Heart right ventricle (tissue), 16 donors: ENCODE results near the gene RASAL2. TPM values are rescaled to one million over a fixed set of nuclear protein-coding genes. Genes with fewer than 3 reads are reported as not detected.

Experiments
- ATAC-seq, 8 donors: fragments of 200-7000 bp; cut with Tn5 transposase; one replicate each; pipeline ENCODE4 v1.9.1; 2020; ENCODE audit warnings: mild to moderate bottlenecking in 8 of 8, moderate library complexity in 8 of 8, moderate number of reproducible peaks in 1 of 8
- DNase-seq, 2 donors: peaks; one replicate each; pipeline ENCODE4 v3.0.0-alpha.2; 2020
- H3K27ac ChIP-seq, 10 donors: fragments of 200-600 bp; sonication (generic) in 2 of 10; one replicate each; pipeline versions ENCODE4 v1.5.0 to v1.8.0; 2020 to 2022; ENCODE audit warnings: mild to moderate bottlenecking in 3 of 10
- H3K27me3 ChIP-seq, 7 donors: fragments of 200-600 bp; one replicate each; pipeline ENCODE4 v1.8.0; 2021 to 2022; ENCODE audit warnings: mild to moderate bottlenecking in 2 of 7
- H3K36me3 ChIP-seq, 9 donors: fragments of 200-600 bp; sonication (generic) in 1 of 9; one replicate each; pipeline versions ENCODE4 v1.5.0 to v1.8.0; 2020 to 2022; ENCODE audit warnings: mild to moderate bottlenecking in 2 of 9
- H3K4me1 ChIP-seq, 9 donors: fragments of 200-600 bp; sonication (generic) in 1 of 9; one replicate each; pipeline versions ENCODE4 v1.5.0 to v1.8.0; 2020 to 2022; ENCODE audit warnings: mild to moderate bottlenecking in 4 of 9
- H3K4me3 ChIP-seq, 10 donors: fragments of 200-600 bp; sonication (generic) in 2 of 10; one replicate each; pipeline versions ENCODE4 v1.5.0 to v1.8.0; 2020 to 2022; ENCODE audit warnings: mild to moderate bottlenecking in 7 of 10, moderate library complexity in 2 of 10
- H3K9me3 ChIP-seq, 11 donors: fragments of 200-600 bp in 10 of 11; sonication (generic) in 2 of 11; one replicate each; pipeline versions ENCODE4 v1.5.0 to v1.8.0; 2013 to 2022; ENCODE audit warnings: mild to moderate bottlenecking in 2 of 11, control low read depth in 1 of 11, moderate library complexity in 1 of 11
- WGBS, 2 donors: extraction: QIAGEN DNeasy Blood & Tissue Kit; methylation state at CpG; one replicate each; pipeline ENCODE4 v1.1.7; 2013; ENCODE audit warnings: inconsistent platforms in 1 of 2; 5-methylcytosine and 5-hydroxymethylcytosine counted together
- intact Hi-C, 10 donors: fragments of 100-400 bp; cut with DNase I; formaldehyde crosslinking; loops; one replicate each; pipeline versions ENCODE4 v1.11.1 to v1.14.2; 2022
- polyA plus RNA-seq, 2 donors: library from polyadenylated mRNA; stranded (reverse); fragments of 200-250 nt; gene quantifications; one replicate each; pipeline ENCODE4 v1.2.3, GENCODE V29; 2013
- total RNA-seq, 10 donors: library from RNA; stranded (reverse); fragmentation: NEBNext Ultra II Directional in 3 of 10; extraction: Animal tissue kit (Norgen Biotek cat#: 25700) in 3 of 10; gene quantifications; one replicate each; pipeline versions ENCODE4 v1.2.1 to v1.2.4, GENCODE V29; 2021 to 2023
- TF ChIP-seq, protein P1 (sequence below), 9 donors: fragments of 200-600 bp; sonication (generic) in 2 of 9; IDR thresholded peaks; one replicate each; pipeline versions ENCODE4 v1.5.0 to v1.8.0; 2021 to 2022; ENCODE audit warnings: antibody characterized with exemption in 9 of 9, mild to moderate bottlenecking in 5 of 9, moderate library complexity in 1 of 9
- donor health status: Arrhythmogenic right ventricular cardiomyopathy.
- donor health status: ischemic (EF 13 %, LVEDD 7.1; RV severe dilation, severe dysfunction).
- donor health status: healthy with polysubstance abuse.
- donor health status: DM: no; HTN: yes; CAD: no.
- donor health status: DM: no; HTN: no; CAD: no.
- donor health status: ischemic (EF 25% LVEDD 6.9; RV normal size, moderate dysfunction).
- donor health status: ischemic (EF 25% LVEDD 5.7; RV mildly dilated, moderate dysfunction).
- donor health status: healthy.
- donor health status: DM: yes; HTN: yes; CAD: no.
- donor health status: Ischemic cardiomyopathy.
- donor health status: ischemic (EF 35%, LVEDD 5.7; RV mildly dilated, moderate dysfunction).
- donor health status: nonischemic (EF 11% LVEDD 7.7; RV severe dilation, severe dysfunction).
- donor health status: DM: yes; HTN: yes; CAD: no.
- donor health status: PGD.
- donor health status: ischemic (EF 29% LVEDD 5.4; RV normal size, mild dysfunction).
- donor health status: nonischemic (EF 23%, LVEDD 6.1; RV moderate dilation, normal function).

Gene RASAL2
- total and polyA plus RNA-seq, 12 donors = 3.5 to 59.8 (median 36.2) TPM

DNA sequence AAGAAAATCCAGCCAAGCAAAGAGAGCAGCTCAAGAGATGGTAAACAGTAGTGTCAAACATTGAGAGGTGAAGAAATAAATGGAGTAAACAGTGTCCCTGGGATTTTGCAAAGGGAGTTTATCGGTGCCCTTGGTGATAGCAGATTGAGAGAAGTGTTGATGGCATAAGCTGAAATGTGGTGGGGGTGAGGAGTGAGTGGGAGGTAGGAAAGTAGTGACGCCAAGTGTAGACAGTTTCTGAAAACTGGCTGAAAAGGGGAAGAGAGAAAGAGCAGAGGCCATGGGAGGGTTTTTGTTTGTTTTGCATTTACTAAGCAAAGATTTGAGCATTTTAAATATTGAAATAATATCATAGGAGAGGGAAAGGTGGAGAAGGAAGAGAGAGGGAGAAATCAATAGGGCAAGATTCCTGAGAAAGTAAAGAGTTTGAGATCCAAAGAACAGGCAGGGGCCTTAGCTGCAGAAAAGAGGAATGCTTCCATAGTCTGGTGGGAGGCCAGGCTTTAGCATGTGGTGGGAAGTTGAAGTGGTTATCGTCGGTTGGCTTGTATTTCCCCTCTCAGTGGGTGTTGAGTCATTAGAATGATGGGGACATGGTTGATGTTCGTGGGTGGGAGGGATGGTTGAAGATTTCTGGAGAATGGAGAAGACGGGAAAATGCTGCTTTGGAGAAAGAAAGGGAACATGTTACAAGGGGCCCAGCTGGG lies 26.8 kb upstream of the RASAL2 start:
- Histone ChIP-seq H3K36me3 (no peaks in the 10 kb centered on the region), H3K27ac (peak overlapping the region in 1 of 10 donors; percentile 55), H3K27me3 (no peaks in the 10 kb centered on the region), H3K4me1 (peaks cover 0 to 15% (median 0%) of the 10 kb centered on the region in 9 donors), H3K4me3 (no peak overlapping the region), H3K9me3 (no peaks in the 10 kb centered on the region)
- TF ChIP-seq, protein P1, sequence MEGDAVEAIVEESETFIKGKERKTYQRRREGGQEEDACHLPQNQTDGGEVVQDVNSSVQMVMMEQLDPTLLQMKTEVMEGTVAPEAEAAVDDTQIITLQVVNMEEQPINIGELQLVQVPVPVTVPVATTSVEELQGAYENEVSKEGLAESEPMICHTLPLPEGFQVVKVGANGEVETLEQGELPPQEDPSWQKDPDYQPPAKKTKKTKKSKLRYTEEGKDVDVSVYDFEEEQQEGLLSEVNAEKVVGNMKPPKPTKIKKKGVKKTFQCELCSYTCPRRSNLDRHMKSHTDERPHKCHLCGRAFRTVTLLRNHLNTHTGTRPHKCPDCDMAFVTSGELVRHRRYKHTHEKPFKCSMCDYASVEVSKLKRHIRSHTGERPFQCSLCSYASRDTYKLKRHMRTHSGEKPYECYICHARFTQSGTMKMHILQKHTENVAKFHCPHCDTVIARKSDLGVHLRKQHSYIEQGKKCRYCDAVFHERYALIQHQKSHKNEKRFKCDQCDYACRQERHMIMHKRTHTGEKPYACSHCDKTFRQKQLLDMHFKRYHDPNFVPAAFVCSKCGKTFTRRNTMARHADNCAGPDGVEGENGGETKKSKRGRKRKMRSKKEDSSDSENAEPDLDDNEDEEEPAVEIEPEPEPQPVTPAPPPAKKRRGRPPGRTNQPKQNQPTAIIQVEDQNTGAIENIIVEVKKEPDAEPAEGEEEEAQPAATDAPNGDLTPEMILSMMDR (IDR thresholded peaks at IDR 0.05) = no peak
- 63 to 65% methylated on average over 6 of the region's 6 CpGs for WGBS, 2 donors
- intact Hi-C loops = no loop called here
- DNase-seq = no peak
- peak in 4 of 8 donors; percentile 38 to 54 (median 46) for ATAC-seq

DNA sequence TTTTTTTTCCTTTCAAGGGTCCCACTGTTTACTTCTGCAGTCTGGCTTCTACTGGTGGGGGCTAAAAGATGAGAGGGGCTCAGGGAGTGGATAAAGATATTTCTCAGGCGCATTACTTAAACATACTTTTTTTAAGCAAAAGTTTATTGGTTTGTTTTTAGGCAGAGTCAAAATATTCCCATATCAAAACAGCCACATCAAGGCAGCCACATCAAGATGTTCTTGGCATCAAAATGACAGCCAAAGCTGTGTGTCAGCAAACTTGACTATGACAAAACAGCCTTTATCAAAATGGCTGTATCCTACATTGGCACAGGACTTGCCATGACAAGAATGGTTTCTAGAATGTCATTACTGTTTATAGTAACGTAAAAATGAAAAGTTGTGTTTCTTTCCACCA lies 22.1 kb upstream of the RASAL2 start:
- no peaks in the 10 kb centered on the region for H3K36me3 ChIP-seq
- no peak overlapping the region for H3K27ac ChIP-seq
- no peak overlapping the region for H3K4me3 ChIP-seq
- ATAC-seq (no peak), DNase-seq (no peak)
- no peaks in the 10 kb centered on the region for H3K27me3 ChIP-seq
- peaks cover 0 to 13% (median 0%) of the 10 kb centered on the region in 9 donors for H3K4me1 ChIP-seq
- TF ChIP-seq, protein P1 (IDR thresholded peaks at IDR 0.05) = no peak
- no peaks in the 10 kb centered on the region for H3K9me3 ChIP-seq
- 96% methylated on average over 2 of the region's 2 CpGs for WGBS, 2 donors
- intact Hi-C loops = no loop called here

DNA sequence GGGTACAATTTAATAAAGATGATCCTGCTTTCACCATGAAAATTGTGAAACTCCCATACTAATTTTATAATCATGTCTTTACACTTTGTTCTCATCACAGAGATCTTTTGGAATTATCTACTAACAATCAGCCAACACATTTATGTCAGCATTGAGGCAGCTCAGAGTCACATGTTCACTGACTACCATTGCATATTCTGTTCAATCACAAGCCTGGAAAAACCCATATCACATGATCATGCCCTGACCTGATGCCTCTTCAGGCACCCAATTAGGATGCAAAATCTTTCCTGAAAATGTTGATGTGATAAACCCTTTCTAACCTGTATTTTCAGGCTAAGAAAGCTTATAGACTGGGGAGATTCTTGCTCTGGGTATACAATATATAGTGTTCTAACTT lies 21.6 kb upstream of the RASAL2 start:
- ATAC-seq (no peak), DNase-seq (no peak)
- Histone ChIP-seq H3K4me3 (no peak overlapping the region), H3K9me3 (no peaks in the 10 kb centered on the region), H3K36me3 (no peaks in the 10 kb centered on the region), H3K4me1 (peaks cover 0 to 8% (median 0%) of the 10 kb centered on the region in 9 donors), H3K27ac (no peak overlapping the region), H3K27me3 (no peaks in the 10 kb centered on the region)
- intact Hi-C loops = no loop called here
- TF ChIP-seq, protein P1 (IDR thresholded peaks at IDR 0.05) = no peak

DNA sequence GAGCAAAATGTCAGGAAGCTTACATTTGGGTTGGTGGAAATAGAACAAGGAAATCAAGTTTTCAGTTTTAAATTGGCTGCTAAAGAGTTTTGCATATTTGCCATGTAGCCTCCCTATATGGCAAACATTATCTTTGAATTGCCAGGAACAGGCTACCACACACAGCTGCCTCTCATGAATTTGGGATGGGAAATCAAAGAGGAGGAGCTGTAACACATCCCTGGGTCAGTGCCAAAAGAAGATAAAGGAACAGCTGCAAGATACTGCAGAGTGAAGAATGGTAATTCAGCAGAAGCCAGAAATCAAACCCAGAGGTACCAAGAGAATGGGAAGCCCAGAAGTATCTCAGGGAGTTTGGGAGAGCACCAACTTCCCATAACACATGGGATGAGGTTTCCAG lies 18.6 kb upstream of the RASAL2 start:
- Histone ChIP-seq H3K27ac (no peak overlapping the region), H3K4me1 (peaks cover 0 to 6% (median 0%) of the 10 kb centered on the region in 9 donors), H3K27me3 (no peaks in the 10 kb centered on the region), H3K36me3 (no peaks in the 10 kb centered on the region), H3K9me3 (no peaks in the 10 kb centered on the region), H3K4me3 (no peak overlapping the region)
- DNase-seq (no peak), ATAC-seq (no peak)
- TF ChIP-seq, protein P1 (IDR thresholded peaks at IDR 0.05) = no peak
- intact Hi-C loops = no loop called here
